Right cardiac atrium (tissue), 5 donors: ENCODE data around the gene PTPRM. TPM values are rescaled to one million over a fixed set of nuclear protein-coding genes. Genes with fewer than 3 reads are reported as not detected.

Experiments used
- ATAC-seq, 2 donors: fragments of 200-7000 bp; cut with Tn5 transposase; one replicate each; pipeline versions ENCODE4 v1.8.0 to v1.9.1; 2020; ENCODE audit warnings: moderate library complexity in 2 of 2, mild to moderate bottlenecking in 1 of 2
- DNase-seq, 3 donors: peaks; one replicate each; pipeline ENCODE4 v3.0.0-alpha.2; 2020
- H3K27ac ChIP-seq: one replicate; pipeline ENCODE4 v1.5.1; 2013; ENCODE audit warnings: mild to moderate bottlenecking, low read length, control low read depth, moderate library complexity
- H3K27me3 ChIP-seq: one replicate; pipeline ENCODE4 v1.6.1; 2013; ENCODE audit not compliant: control insufficient read depth, insufficient read depth
- H3K4me1 ChIP-seq: one replicate; pipeline ENCODE4 v1.6.1; 2013; ENCODE audit warnings: low read length; ENCODE audit not compliant: control insufficient read depth, insufficient read depth
- H3K4me3 ChIP-seq: one replicate; pipeline ENCODE4 v1.5.1; 2013; ENCODE audit warnings: low read length, control low read depth
- H3K9me3 ChIP-seq: one replicate; pipeline ENCODE4 v1.6.1; 2013; ENCODE audit warnings: low read length; ENCODE audit not compliant: control insufficient read depth
- WGBS: extraction: QIAGEN DNeasy Blood & Tissue Kit; methylation state at CpG from one replicate; pipeline ENCODE4 v1.1.7; 2013; 5-methylcytosine and 5-hydroxymethylcytosine counted together
- intact Hi-C, 4 donors: fragments of 100-400 bp; cut with DNase I; formaldehyde crosslinking; loops; one replicate each; pipeline versions ENCODE4 v1.11.0 to v1.14.0; 2022 to 2023
- polyA plus RNA-seq: library from polyadenylated mRNA; stranded (reverse); fragments of 200-250 nt; gene quantifications from one replicate; pipeline ENCODE4 v1.2.3, GENCODE V29; 2013
- total RNA-seq, 4 donors: library from RNA; stranded (reverse); fragmentation: NEBNext Ultra II Directional; extraction: Animal tissue kit (Norgen Biotek cat#: 25700); gene quantifications; one replicate each; pipeline ENCODE4 v1.2.1, GENCODE V29; 2021
- donor health status: healthy with polysubstance abuse.
- donor health status: DM: no; HTN: yes; CAD: no.
- donor health status: DM: no; HTN: no; CAD: no.
- donor health status: DM: no; HTN: yes; CAD: no; lungs with severe emphysema.
- donor health status: DM: yes; HTN: yes; CAD: no.

Gene PTPRM
- total and polyA plus RNA-seq, 5 donors, result 55.1 to 81.5 (median 63.4) TPM

DNA sequence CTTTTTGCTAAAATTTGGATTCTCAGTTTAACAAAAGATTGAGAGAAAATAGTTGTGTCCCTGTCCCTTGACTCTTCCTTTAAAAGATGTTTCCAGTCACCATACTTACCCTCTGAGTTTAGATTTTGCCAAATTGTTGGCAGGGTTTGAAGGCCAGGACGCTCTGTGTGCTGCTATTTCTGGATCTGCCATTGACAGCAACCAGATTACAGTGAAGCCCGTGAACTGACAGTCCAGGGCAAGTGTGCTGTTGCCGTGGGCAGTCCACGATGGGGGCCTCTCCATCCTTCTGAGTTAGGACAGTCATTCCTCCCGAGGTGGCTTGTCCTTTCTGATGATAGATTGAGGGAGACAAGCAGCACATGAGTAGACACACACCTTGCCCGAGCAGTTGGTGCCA, 89.9 kb downstream of the PTPRM start:
- H3K27ac ChIP-seq, result peak overlapping the region; percentile 63
- WGBS, result 49% methylated on average over 6 of the region's 6 CpGs
- H3K9me3 ChIP-seq, result no peaks in the 10 kb centered on the region
- H3K27me3 ChIP-seq, result no peaks in the 10 kb centered on the region
- H3K4me1 ChIP-seq, result peaks cover 3% of the 10 kb centered on the region
- peak in 1 of 3 donors; percentile 54 for DNase-seq
- intact Hi-C loops, result no loop called here
- no peak overlapping the region for H3K4me3 ChIP-seq
- peak; percentile 93 to 95 for ATAC-seq

DNA sequence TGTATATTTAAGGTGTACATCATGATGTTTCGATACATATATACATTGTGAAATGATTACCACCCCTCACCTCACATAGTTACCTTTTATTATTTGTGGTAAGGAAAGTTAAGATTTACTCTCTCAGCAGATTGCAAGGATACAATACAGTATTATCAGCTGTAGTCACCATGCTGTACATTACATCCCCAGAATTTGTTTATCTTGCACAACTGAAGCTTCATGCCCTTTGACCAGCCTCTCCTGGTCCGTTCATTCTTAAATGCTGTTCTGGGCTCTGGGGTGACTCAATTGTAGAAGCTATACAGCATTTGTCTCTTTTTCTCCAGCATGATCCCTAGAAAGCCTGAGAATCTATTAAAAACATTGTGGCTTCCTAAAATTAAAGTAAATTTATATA, 90.8 kb downstream of the PTPRM start:
- Histone ChIP-seq H3K27ac (no peak overlapping the region), H3K4me3 (no peak overlapping the region), H3K4me1 (peaks cover 4% of the 10 kb centered on the region), H3K9me3 (no peaks in the 10 kb centered on the region), H3K27me3 (no peaks in the 10 kb centered on the region)
- WGBS, result 96% methylated on average over 2 of the region's 2 CpGs
- ATAC-seq (no peak), DNase-seq (no peak)
- intact Hi-C loops, result no loop called here

DNA sequence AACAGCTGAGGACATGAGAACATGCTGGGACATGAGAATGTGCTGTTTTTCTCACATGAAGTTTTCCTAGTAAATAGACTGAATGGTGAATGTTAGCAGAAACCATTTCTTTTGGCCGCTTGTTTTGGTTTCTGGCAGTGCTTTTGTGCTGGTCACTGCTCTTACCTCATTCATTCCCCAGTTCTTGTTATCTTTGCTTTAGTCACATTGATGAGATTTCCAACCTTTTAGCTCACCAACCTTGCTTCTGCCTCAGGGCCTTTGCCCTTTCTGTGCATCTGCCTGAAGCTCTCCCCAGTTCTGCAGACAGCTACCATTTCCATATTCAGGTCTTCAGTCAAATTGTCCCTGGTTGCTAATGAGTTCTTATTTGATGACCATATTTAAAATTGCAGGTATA, 91.6 kb downstream of the PTPRM start:
- ATAC-seq (no peak), DNase-seq (no peak)
- Histone ChIP-seq H3K9me3 (no peaks in the 10 kb centered on the region), H3K27me3 (no peaks in the 10 kb centered on the region), H3K4me3 (no peak overlapping the region), H3K4me1 (peaks cover 7% of the 10 kb centered on the region), H3K27ac (no peak overlapping the region)
- WGBS, result 88% methylated on average over 1 of the region's 1 CpG
- intact Hi-C loops, result no loop called here

DNA sequence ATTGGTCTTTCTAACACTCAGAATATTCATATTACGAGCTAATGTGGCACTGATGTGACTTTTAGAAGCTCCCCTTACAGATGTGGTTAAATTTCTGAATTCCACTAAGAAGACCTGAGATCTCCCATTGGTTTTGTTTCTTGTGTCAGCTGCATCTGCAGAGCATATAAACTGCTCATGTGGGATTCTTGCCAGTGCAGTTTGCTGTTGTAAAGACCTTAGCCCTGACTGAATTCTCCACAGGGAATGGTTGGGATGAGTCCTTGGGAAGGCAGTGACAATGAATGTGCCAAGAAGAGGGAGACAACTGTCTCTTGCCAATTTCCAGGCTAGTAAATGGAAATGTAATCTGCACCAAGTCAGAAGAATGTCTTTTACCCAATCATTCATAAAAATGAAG, 94.1 kb downstream of the PTPRM start:
- no peak overlapping the region for H3K27ac ChIP-seq
- WGBS, result 83% methylated on average over 1 of the region's 1 CpG
- H3K9me3 ChIP-seq, result no peaks in the 10 kb centered on the region
- no peak overlapping the region for H3K4me3 ChIP-seq
- DNase-seq (no peak), ATAC-seq (no peak)
- no peaks in the 10 kb centered on the region for H3K27me3 ChIP-seq
- H3K4me1 ChIP-seq, result peaks cover 8% of the 10 kb centered on the region
- intact Hi-C loops, result no loop called here

DNA sequence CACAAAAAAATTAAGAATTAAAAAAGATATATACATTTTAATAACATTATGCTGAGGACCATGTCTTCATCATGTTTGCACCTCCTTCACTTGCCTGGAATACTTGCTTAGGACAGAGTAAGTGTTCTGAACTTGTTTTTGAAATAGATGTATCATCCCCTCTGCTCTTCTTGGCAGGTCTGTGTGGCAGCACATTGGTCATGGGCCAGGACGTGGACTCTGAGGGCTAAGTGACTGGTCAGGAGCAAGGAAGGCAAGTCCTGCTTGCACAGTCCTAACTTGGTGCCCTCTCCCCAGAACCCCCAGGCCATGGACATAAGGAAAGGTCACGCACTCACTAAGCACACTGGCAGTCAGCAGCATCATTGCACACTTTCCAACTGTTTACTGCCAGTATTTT, 95.8 kb downstream of the PTPRM start:
- peaks cover 8% of the 10 kb centered on the region for H3K4me1 ChIP-seq
- peak in 2 of 3 donors; percentile 58 to 62 for DNase-seq
- no peaks in the 10 kb centered on the region for H3K9me3 ChIP-seq
- H3K27ac ChIP-seq, result peak overlapping the region; percentile 20
- no peaks in the 10 kb centered on the region for H3K27me3 ChIP-seq
- WGBS, result 82% methylated on average over 2 of the region's 2 CpGs
- intact Hi-C loops, result no loop called here
- peak; percentile 56 to 63 for ATAC-seq
- no peak overlapping the region for H3K4me3 ChIP-seq

DNA sequence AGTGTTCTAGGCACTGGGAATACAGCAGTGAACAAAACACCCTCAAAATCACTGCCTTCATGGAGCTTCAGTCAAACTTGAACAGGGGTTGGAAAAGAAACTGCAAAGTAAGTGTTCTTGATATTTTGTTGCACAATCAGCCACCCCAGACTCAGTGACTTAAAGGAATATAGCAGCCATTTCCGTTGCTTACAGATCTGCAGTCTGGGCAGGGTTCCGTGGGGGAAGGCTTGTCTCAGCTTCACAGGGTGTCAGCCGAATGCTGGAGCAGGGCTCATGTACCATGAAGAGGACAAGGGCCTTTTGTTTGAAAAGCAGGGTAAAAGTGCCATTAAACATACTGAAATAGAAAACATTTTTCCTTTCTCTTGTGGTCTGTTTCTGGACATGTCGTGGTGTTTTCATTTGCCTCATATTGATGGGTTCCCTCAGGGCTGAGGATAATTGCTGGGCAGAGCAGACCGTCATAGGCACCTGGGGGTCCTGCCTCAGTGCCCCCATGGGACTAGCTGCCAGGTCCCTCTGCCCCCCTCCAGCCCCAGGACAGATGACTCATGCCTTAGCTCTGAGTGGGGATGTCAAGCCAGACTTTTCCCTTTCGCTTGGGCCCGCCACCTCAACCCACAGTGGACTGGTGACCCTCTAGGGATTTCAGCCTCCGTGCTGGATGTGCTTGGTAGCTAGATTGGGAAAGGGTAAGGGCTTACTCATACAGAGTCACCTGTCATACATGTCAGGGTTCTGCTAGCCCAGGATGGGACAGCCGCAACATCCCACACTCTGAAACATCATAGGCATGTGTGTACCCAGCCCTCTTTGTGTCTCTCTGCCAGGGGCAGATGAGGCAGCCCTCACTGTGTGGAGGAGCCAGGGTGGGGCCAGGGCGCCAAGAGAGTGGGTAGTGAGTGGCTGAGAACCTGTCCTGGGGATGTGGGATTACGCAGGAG, 96.5 kb downstream of the PTPRM start:
- intact Hi-C loops, result no loop called here
- WGBS, result 92% methylated on average over 11 of the region's 11 CpGs
- H3K27ac ChIP-seq, result peak overlapping the region; percentile 20
- H3K4me3 ChIP-seq, result no peak overlapping the region
- H3K27me3 ChIP-seq, result no peaks in the 10 kb centered on the region
- no peak for DNase-seq
- H3K4me1 ChIP-seq, result peaks cover 12% of the 10 kb centered on the region
- H3K9me3 ChIP-seq, result no peaks in the 10 kb centered on the region
- peak; percentile 12 to 25 for ATAC-seq

DNA sequence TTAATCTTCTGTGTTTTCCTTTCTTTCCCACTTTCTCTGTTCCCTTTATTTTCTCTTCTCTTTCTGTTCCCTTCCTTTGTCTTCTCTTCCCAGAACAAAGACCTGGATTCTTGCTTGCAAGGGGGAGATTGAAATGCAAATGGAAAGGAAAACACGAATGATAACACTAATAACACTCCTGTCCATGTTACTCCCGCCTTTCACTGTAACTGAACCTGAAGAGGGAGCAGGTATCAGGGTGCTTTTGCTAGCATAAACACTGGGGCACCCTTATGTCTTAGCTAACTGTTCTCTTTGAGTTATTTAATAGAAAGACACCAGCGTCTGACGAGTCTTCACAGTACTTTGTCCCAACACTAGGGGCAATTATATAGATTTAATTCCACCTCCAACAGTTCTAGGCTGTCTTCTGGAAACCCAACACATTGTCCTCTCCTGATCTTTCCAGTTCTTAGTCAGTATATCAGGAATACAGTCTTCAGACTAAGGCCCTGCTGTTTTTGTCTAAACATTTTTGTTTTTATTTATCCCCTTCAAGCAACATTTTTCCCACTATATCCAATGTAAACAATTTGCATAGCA, 99.2 kb downstream of the PTPRM start:
- ATAC-seq, result no peak
- H3K27me3 ChIP-seq, result no peaks in the 10 kb centered on the region
- WGBS, result 83% methylated on average over 4 of the region's 4 CpGs
- intact Hi-C loops, result no loop called here
- no peak overlapping the region for H3K27ac ChIP-seq
- no peaks in the 10 kb centered on the region for H3K9me3 ChIP-seq
- no peak overlapping the region for H3K4me3 ChIP-seq
- peaks cover 12% of the 10 kb centered on the region for H3K4me1 ChIP-seq
- no peak for DNase-seq

DNA sequence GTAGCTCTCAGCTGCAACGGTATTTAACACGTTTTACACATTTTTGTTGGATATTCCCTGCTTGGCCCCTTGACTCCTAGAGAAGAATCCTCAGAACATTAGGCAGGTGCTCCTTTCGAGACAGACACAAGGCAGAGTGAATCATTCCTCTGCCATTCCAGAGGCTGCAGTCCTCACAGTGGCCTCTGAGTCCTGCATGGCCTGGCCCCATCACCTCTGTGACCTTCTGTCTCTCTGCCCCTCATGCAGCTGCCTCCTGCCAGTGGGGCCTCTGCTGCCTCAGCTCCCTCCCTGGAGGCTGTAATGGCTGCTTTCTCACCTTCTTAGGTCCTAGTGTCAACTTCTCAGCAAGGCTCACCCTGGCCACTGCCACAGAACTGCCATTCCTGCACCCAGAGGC, 101.3 kb downstream of the PTPRM start:
- H3K4me3 ChIP-seq, result no peak overlapping the region
- no peak overlapping the region for H3K27ac ChIP-seq
- intact Hi-C loops, result no loop called here
- no peak for ATAC-seq
- no peak for DNase-seq
- H3K9me3 ChIP-seq, result no peaks in the 10 kb centered on the region
- H3K27me3 ChIP-seq, result no peaks in the 10 kb centered on the region
- H3K4me1 ChIP-seq, result peaks cover 10% of the 10 kb centered on the region
- WGBS, result 94% methylated on average over 3 of the region's 3 CpGs

DNA sequence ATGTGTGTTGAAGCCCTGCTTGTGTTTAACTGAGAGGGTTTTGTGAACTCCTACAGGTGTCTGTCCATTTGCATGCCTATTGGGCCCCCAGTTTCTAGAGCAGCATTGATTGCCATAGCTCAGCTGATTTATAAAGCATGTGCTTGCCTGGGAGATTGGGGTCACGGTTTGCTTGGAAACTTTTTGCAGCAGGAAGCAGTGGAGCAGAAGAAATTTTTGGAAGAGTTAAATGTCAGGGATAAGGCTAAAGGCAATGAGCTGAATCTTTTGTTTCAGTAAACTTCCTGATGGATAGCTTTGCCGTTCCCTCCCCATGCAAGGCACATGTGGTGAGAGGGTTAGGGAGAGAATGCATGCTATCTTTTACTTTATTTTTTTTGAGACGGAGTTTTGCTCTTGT, 102.2 kb downstream of the PTPRM start:
- H3K9me3 ChIP-seq, result no peaks in the 10 kb centered on the region
- DNase-seq (no peak), ATAC-seq (peak in 1 of 2 donors; percentile 24)
- peaks cover 7% of the 10 kb centered on the region for H3K4me1 ChIP-seq
- H3K27me3 ChIP-seq, result no peaks in the 10 kb centered on the region
- WGBS, result 55% methylated on average over 3 of the region's 3 CpGs
- intact Hi-C loops, result no loop called here
- no peak overlapping the region for H3K27ac ChIP-seq
- no peak overlapping the region for H3K4me3 ChIP-seq

DNA sequence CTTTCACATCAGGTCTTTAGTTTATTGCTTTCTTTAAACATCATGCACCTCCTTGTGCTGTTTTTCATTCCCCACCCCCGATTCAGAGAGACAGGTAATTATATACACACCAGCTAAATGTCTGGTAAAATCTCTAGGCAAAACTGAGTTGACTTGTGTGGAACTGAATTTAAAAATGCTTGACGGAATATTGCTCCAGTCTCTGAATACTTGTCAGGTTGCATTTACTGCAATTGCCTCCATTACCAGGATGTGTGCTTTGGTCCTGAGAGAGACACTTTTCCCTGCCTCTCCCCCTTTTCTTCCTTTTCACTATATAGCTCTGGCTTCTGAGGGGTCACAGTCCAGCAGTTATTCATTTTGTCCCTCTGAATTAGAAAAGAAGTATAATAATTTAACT, 104.0 kb downstream of the PTPRM start:
- WGBS, result 94% methylated on average over 2 of the region's 2 CpGs
- intact Hi-C loops, result no loop called here

DNA sequence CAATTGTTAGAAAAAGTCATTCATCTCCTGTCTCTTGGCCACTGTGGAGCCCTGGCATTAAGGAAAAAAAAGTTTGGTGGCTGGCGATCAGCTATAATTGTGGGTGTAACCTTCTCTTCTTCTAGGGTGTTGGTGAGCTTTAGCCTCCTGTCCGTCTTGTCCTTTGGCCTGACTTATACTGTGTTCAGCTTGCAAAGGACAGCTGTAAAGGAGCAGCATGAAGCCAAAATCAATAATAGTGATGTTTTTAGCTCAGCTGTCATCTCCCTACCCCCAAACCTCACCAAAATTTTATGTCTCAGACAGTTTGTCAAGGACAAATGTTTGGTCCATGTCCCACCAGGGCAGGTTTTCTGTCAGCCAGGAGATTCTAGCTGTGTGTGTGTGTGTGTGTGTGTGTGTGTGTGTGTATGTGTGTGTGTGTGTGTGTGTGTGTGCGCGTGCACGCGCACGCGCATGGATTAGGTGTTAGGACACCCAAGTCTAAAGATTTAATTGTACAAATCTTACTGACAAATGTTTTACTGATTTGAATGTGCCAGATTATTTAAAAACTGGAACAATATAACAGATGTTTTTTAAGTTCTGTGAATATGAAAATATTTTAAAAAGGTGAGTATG, 109.2 kb downstream of the PTPRM start:
- Histone ChIP-seq H3K4me3 (no peak overlapping the region), H3K4me1 (peaks cover 9% of the 10 kb centered on the region), H3K9me3 (no peaks in the 10 kb centered on the region), H3K27me3 (no peaks in the 10 kb centered on the region), H3K27ac (no peak overlapping the region)
- intact Hi-C loops, result no loop called here
- DNase-seq (no peak), ATAC-seq (peak; percentile 47 to 69)
- WGBS, result 52% methylated on average over 8 of the region's 8 CpGs

More for the DNA sequence above, 104.0 kb downstream of the PTPRM start:
- no peak overlapping the region for H3K27ac ChIP-seq
- peaks cover 7% of the 10 kb centered on the region for H3K4me1 ChIP-seq
- no peaks in the 10 kb centered on the region for H3K27me3 ChIP-seq
- DNase-seq (no peak), ATAC-seq (no peak)
- H3K4me3 ChIP-seq, result no peak overlapping the region
- no peaks in the 10 kb centered on the region for H3K9me3 ChIP-seq
